GM12801 (cell line): ENCODE measurements around the gene PIM3.

ENCODE experiments used
- TF ChIP-seq, protein P1 (sequence below): IDR thresholded peaks from one replicate; pipeline ENCODE4 v1.5.1; 2011; ENCODE audit warnings: control low read depth; ENCODE audit not compliant: insufficient read length; ENCODE audit errors: extremely low read depth

PIM3 gene

GRCh38 chr22:49929211-49929979 lies 31.2 kb upstream of the PIM3 start:
- TF ChIP-seq, protein P1, sequence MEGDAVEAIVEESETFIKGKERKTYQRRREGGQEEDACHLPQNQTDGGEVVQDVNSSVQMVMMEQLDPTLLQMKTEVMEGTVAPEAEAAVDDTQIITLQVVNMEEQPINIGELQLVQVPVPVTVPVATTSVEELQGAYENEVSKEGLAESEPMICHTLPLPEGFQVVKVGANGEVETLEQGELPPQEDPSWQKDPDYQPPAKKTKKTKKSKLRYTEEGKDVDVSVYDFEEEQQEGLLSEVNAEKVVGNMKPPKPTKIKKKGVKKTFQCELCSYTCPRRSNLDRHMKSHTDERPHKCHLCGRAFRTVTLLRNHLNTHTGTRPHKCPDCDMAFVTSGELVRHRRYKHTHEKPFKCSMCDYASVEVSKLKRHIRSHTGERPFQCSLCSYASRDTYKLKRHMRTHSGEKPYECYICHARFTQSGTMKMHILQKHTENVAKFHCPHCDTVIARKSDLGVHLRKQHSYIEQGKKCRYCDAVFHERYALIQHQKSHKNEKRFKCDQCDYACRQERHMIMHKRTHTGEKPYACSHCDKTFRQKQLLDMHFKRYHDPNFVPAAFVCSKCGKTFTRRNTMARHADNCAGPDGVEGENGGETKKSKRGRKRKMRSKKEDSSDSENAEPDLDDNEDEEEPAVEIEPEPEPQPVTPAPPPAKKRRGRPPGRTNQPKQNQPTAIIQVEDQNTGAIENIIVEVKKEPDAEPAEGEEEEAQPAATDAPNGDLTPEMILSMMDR: no peak

- TF ChIP-seq, protein P1: no peak
Measured at GRCh38 chr22:49929994-49930575, 30.5 kb upstream of the PIM3 start.

DNA sequence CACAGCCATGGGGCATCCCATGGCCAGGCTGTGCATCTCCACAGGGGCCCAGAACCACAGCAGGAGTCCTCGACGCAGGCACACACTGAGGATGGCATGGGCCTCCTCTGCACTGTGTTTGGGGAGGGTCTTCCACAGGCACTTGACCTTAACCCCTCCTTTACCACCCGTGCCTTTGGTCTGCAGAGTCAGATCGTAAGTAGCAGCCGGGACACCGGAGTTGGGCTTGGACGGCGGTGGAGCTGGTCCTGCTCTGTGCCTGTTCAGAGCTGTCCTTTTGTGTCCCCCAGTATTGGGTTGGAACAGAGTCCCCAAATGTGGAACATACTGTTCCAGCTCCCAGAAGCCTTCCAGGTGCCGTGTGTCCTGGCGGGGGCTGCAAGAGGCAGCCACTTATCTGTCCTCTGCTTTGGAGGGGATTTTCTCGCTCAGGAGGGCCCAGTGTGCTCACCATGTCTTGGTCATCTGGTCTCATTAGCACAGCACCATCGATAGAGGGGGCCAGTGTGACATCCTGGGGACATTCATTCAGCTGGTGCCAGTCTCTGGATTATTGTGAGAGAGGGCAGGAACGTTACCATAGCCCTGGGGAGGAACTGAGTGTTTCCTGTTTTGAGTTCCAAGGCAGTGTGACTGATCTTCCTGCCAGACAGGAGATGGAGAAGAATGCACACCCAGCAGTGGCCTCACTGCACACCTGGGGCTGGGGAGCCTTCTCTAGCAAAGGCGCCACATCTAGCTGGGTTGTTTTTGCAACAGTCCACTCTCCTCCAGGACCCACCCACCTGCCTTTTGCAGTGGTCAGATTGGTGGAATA lies 29.8 kb upstream of the PIM3 start:
- TF ChIP-seq, protein P1: no peak

DNA sequence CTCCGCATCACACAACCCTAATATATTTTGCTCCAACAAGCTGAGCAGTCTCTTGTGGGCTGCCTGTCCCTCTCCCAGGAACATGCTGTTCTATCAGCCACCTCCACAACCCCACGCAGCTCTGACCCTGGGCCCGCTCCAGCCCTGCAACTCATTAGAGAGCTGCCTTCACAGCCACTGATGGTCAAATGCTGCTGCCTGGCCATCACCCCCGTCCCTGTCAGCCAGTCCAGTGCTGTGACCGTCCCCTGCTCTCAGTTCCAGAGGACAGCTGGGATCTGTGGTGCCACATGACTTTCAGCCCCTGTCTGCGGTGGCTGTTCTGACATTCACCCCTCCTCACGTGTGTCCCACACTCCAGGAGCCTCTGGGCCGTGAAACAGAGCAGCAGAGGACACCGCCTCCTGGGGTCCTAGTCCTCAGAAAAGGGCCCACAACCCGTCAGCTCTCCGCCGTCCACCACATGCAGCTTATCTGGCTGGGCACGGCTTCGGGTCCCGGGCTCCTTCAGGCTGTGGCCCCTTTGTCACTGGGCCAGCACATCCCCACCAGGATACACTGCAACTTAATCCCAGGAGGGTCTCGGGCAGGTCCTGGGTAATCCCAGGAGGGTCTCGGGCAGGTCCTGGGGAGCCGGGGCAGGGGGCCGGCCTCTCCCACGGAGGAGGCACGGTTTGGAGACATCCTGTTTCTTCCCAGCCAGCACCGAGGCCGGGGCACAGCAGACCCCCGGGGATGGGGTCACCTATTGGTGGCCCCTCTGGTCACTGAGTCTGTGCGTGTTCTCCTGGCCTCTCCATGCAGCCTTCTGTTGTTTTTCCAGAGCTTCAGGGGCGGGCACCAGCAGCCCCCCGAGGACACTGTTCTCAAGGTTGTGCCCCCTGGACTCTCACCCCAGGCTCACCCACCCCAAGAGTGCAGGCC lies 27.1 kb upstream of the PIM3 start:
- TF ChIP-seq, protein P1: no peak

DNA sequence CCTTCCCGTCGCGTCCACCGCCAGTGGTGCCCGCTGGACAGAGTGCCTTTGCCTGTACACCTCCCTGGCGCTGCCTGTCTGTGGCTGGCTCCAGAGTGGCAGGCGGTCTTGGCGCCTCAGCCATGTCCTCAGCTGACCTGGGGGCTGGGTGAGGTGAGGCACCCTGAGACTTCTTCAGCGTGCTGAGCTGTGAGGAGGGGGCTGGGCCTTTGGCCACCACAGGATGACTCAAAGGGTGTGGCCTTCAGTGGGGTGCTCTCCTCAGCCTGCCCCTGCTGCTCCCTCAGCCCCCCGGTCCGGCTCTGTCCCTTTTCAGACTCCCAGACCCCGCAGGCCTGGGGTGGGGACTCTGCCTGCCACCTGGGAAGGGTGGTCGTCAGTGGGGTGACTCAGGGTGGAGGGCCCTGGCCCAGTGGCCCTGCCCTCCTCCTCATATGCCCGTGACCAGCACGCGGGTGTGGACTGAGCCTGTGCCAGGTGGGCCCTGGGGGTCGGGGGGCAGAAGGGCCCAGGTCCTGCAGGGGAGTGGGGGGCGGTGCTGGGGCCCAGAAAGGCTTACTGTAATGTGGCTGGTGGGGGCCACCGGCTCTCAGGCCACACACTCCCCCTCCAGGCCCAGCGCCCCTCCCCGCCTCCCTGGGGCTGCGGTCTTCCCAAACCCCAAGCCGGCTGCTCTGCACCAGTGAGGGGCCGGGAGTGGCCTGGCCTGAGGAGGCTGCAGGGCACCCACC lies 26.2 kb upstream of the PIM3 start:
- TF ChIP-seq, protein P1: no peak

DNA sequence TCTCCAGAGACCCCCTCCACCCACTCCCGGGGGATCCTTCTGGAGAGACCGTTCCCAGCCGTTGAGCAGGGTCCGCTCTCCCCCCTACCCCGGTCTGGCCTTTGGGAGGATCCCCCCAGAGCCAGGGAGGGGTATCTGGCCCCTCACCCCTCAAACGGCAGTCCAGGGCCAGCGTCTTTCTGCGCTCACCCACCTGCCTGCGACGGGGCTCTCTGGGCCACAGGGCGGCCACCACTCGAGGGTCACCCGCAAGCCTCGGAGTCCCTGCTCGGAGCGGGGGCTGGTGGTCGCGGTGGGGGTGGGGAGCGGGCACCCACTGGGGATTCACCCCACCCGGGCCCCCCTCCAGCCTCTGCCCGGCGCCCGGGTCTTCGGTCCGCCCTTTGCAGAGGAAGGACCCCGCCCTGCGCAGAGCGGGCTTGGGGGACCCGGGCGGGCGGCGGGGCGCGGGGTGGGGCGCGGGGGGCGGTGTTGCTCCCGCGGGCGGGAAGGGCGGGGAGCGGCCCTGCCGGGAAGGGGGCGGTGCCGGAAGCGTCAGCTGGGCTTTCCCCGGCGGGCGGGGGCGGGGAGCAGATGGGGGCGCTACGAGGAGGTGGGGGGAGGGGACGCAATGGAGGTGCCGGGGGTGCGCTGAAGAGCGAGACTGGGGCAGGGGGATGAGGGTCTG lies 25.5 kb upstream of the PIM3 start:
- TF ChIP-seq, protein P1: no peak
